ENCODE data around the gene TCEAL7. TPM values are rescaled to one million over a fixed set of nuclear protein-coding genes. Genes with fewer than 3 reads are reported as not detected.

Gene TCEAL7
- total and polyA plus RNA-seq, 11 donors = 1.5 to 5.8 (median 3.1) TPM

DNA sequence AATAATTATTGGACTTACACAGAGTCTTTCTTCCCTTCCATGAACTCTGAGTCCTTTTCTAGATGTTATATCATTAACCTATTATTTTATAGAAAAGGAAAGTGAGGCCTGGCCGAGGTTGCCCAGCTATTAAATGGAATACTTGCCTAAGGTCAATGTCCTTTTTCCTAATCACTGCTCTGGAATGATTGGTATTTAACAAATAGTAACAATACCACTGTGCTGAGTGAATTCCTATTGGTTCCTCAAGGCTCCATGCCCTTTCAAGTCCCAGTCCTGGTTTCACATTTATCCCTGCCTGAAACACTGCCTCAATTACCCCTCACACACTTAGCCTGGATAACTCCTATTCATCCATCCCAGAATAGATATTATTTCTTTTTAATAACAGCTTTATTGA lies 32.4 kb downstream of the TCEAL7 start:
- TF ChIP-seq, protein P1, sequence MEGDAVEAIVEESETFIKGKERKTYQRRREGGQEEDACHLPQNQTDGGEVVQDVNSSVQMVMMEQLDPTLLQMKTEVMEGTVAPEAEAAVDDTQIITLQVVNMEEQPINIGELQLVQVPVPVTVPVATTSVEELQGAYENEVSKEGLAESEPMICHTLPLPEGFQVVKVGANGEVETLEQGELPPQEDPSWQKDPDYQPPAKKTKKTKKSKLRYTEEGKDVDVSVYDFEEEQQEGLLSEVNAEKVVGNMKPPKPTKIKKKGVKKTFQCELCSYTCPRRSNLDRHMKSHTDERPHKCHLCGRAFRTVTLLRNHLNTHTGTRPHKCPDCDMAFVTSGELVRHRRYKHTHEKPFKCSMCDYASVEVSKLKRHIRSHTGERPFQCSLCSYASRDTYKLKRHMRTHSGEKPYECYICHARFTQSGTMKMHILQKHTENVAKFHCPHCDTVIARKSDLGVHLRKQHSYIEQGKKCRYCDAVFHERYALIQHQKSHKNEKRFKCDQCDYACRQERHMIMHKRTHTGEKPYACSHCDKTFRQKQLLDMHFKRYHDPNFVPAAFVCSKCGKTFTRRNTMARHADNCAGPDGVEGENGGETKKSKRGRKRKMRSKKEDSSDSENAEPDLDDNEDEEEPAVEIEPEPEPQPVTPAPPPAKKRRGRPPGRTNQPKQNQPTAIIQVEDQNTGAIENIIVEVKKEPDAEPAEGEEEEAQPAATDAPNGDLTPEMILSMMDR (IDR thresholded peaks at IDR 0.05) = no peak
- H3K27me3 ChIP-seq = no peaks in the 10 kb centered on the region
- peaks cover 0 to 10% (median 0%) of the 10 kb centered on the region in 9 donors for H3K36me3 ChIP-seq
- H3K4me3 ChIP-seq = no peak overlapping the region
- WGBS, 4 donors = 21 to 40% (median 28%) methylated on average over 1 of the region's 1 CpG
- DNase-seq (no peak), ATAC-seq (no peak)
- intact Hi-C loops (cut with DNase I) = no loop called here
- H3K4me1 ChIP-seq = peaks cover 0 to 5% (median 0%) of the 10 kb centered on the region in 12 donors
- no peaks in the 10 kb centered on the region for H3K9me3 ChIP-seq
- H3K27ac ChIP-seq = no peak overlapping the region

DNA sequence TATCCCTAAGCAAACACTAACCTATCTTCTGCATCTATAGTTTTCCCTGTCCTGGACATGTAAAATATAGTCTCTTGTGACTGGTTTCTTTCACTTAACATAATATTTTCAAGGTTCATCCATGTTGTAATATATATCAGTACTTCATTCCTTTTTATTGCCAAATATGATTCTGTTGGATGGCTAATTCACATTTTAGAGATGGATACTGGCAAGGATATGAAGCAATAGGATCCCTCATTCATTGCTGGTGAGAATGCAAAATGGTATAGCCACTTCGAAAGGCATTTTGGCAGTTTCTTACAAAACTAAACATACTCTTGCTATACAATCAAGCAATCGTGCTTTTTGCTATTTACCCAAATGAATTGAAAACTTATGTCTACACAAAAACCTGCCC lies 33.0 kb downstream of the TCEAL7 start:
- Histone ChIP-seq H3K27ac (no peak overlapping the region), H3K4me3 (no peak overlapping the region), H3K27me3 (no peaks in the 10 kb centered on the region), H3K36me3 (peaks cover 0 to 5% (median 0%) of the 10 kb centered on the region in 9 donors), H3K4me1 (no peaks in the 10 kb centered on the region), H3K9me3 (no peaks in the 10 kb centered on the region)
- ATAC-seq = no peak
- TF ChIP-seq, protein P1 (IDR thresholded peaks at IDR 0.05) = no peak
- no peak for TF ChIP-seq POLR2A (IDR thresholded peaks at IDR 0.05)
- WGBS, 4 donors = 80 to 96% (median 95%) methylated on average over 2 of the region's 2 CpGs
- intact Hi-C loops (cut with DNase I) = no loop called here
- DNase-seq = no peak

DNA sequence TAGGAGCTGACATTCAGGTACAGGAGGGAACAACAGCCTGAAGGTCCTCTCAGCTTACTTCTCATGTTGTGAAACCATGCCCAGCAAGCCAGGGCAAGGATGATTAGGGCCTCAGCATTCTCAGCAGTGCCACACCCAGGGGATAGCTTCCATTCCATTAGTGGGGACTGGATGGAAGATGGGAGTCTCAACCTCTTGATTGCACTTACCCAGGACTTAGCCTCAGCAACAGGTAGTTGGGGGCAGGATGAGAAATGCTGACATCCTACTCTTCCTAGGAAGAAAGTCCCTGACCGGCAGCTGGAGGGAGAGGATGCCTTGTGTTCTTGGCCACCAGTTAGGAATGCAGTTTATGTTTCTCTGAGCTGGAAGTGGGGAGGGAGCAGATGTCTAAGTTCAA lies 37.5 kb downstream of the TCEAL7 start:
- 54 to 67% (median 62%) methylated on average over 1 of the region's 1 CpG for WGBS, 4 donors
- TF ChIP-seq, protein P1 (IDR thresholded peaks at IDR 0.05) = no peak
- TF ChIP-seq POLR2A (IDR thresholded peaks at IDR 0.05) = no peak
- DNase-seq (no peak), ATAC-seq (no peak)
- intact Hi-C loops (cut with DNase I) = no loop called here
- Histone ChIP-seq H3K4me3 (no peak overlapping the region), H3K4me1 (no peaks in the 10 kb centered on the region), H3K36me3 (no peaks in the 10 kb centered on the region), H3K27me3 (peaks cover 0 to 5% (median 0%) of the 10 kb centered on the region in 9 donors), H3K9me3 (no peaks in the 10 kb centered on the region), H3K27ac (no peak overlapping the region)

- ATAC-seq = no peak
- intact Hi-C loops (cut with DNase I) = no loop called here
Measured at GRCh38 chrX:103369479-103369878, 39.4 kb downstream of the TCEAL7 start.

More at GRCh38 chrX:103369479-103369878, 39.4 kb downstream of the TCEAL7 start:
- no peaks in the 10 kb centered on the region for H3K4me1 ChIP-seq
- H3K4me3 ChIP-seq = no peak overlapping the region
- H3K27me3 ChIP-seq = peaks cover 0 to 9% (median 0%) of the 10 kb centered on the region in 9 donors
- no peaks in the 10 kb centered on the region for H3K9me3 ChIP-seq
- H3K36me3 ChIP-seq = no peaks in the 10 kb centered on the region
- DNase-seq = no peak
- TF ChIP-seq, protein P1 (IDR thresholded peaks at IDR 0.05) = no peak
- TF ChIP-seq POLR2A (IDR thresholded peaks at IDR 0.05) = no peak
- no peak overlapping the region for H3K27ac ChIP-seq

Measured in heart left ventricle (tissue), 16 donors.